ENCODE results near the gene NMUR1. TPM values are rescaled to one million over a fixed set of nuclear protein-coding genes. Genes with fewer than 3 reads are reported as not detected.

Gene NMUR1
- polyA plus RNA-seq, 1 donor = 0.37 TPM

DNA sequence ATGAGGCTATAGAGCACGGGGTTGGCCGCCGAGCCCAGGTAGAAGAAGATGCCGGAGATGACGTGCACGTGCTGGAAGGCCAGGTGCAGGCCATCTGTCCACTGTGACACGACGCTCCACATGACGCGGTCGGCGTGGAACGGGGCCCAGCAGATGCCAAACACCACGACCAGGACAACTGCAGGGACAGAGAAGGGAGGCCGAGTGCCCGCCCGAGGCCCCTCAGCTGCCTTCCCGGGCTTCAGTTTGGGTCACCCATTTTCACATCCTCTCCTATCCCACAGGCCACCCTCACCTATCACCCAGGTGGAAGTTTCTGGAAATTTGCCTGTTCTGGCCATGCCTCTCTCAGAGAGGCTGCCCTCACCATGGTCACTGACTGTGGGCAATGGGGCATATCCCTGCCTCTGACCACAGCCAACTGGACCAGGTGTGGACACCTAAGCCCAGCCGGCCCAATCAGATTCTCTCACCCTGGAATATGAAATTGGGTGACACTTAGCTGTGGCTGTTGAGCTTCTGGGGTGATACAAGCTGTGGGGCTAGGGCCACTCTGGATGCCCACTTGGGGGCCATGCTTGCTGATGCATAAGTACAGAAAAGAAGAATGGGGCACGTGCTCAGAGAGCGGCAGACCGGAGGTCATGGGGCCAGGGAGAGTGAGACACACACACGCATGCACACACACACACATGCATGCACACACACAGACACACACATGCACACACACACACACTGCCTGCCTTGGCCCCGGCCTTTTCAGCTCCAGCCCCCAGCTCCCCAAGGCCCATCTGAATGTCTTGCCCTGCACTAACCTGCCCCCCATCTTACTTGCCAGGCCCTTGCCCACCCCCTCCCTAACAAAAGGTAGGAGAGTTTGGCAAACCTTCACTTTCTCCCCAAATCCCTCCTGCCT, 4.7 kb downstream of the NMUR1 start:
- DNase-seq = no peak

DNA sequence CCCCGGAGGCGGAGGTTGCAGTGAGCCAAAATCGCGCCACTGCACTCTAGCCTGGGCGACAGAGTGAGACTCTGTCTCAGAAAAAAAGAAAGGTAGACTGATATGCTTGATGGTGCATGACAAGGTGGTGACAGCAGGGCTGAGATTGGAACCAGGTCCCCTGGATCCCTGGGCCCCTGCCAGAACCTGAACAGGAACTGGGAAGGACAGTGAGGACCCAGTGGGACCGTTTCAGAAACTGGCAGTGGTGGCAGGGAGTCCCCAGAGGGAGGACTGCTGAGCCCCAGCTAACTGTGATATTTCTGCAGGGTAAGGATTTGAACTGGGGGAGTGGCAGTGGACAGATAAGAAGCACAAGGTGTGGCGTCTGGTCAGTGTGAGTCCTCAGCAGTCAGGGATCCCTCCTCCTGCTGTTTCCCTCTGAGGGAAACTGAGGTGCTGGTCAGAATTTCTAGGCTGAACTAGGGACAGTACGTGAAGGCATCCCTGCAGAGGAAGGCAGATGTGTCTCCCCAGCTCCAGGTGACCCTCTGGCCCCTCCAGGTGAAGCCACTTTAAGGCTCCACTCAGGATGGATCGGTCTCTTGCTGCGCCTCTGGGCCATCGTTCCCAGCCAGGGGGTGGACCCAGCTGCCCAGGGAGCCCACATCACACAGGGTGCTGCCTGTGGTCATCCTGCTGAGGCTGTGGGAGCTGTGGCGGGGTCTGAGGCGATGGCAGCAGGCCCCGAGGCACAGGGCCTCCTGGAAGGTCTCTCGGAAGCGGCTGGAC, 5.6 kb downstream of the NMUR1 start:
- DNase-seq = no peak

DNA sequence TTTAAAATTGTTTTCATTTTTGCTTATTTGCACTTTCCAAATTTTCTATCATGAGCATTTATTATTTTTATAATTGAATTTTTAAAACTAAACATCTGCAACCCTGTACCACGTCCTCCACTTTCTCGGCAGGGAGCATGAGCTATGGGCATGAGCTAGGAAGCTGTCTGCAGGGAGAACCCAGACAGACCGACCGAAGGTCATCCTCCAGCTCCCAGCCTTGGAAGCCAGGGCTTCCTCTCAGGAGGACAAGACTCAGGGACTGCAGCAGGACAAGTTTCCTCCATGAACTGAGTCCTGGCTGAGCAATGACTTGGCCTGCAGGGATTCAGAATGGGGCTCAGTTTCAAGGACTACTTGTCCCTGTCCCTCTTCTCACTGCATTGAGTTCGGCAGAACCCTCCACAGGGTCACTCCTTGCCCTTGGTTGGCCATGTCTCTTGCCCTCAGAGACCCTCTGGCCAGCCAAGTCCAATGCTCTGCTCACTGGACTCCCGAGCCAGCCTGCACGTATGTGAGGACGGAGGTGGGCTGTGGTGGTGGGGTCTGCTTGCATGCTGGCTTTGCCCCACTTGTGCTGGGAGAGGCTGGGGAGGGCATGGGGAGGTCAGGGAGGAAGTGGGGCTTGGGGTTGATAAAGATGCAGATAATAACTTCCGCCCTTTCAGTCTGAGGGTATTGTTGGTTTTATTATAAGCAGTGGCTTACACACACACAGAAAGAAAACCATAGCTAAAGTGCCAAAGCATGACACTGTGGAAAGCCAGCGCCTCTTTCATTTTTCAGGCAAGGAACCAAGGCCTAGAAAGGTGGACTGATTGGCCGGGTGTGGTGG, 6.6 kb downstream of the NMUR1 start:
- no peak for DNase-seq

DNA sequence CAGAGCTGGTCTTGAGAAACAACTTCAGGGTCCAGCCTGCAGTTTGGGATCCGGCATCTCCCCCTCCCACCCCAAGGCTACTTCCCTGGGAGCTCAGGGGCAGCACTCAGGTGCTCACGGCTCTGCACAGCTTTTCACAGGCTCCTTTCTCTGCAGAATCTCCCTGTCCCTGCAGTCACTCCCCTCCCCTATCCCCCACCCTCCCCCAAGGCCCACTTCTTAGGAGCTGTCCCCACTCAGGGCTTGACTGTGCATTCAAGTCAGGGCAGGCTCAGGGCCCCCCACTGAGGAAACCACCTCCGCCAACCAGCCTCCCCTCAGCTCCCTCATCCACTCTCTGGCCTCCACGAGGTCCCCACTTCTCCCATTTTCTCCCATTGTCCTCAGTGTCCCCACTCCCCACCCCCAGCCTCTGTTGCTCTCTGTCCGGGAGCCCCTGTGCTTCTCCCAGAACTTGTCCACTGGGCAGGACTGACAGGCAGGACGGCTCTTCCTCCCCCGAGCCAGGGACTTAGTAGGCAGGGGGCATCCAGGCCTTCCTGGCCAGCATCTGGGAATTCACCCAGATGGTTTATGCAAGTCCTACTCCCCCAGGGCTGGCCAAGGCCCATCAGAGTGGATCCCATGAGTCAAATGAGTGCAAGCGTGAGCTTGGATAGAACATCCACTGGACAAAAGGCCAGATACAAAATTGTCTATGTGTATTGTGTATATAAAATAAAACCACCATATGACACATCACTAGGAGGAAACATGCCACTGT, 7.6 kb downstream of the NMUR1 start:
- no peak for DNase-seq

DNA sequence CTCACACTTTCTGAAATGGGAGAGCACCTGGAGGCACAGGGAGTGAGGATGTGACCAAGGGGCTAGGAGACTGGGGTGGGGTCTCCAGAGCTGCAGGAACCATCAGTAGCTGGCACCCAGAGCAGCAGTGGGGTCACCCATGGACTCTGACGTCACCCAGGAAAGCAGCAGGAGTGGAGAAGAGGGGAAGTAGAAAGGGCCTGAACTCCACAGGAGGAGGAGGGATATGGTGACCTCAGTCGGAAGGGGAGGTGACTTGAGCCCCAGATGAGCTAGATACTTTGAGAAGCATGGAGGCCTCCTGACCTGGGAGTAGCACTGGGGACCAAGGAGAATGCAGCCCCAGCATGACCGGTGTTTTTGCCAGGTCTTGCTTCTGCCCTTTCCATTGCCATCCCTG, 8.8 kb downstream of the NMUR1 start:
- no peak for DNase-seq

DNA sequence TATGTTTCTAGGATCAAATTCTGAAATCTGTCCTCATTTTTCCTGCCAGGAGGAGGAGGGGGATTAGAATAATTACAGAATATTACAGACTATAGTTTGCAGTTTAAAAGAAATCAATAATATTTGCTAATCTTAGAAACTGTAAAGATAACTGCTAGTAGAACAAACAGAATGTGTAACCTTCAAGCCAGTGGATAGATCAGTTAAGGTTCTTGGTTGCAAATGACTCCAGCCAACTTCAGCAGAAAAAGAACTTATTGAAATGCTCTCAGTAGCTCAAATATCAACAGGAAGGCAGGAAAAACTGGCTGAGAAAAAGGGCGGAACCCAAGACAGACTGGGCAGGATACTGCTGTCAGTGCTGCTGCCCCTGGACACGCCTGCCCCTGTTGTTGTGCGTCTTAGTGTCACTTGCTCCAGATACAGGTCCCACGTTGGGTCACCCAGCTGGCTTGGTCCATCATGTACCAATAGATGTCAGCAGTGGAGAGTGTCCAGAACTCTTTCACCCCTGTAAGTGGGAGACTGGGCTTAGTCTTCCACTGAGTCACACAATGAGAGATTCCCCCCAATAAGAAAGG, 10.2 kb downstream of the NMUR1 start:
- DNase-seq = no peak

DNA sequence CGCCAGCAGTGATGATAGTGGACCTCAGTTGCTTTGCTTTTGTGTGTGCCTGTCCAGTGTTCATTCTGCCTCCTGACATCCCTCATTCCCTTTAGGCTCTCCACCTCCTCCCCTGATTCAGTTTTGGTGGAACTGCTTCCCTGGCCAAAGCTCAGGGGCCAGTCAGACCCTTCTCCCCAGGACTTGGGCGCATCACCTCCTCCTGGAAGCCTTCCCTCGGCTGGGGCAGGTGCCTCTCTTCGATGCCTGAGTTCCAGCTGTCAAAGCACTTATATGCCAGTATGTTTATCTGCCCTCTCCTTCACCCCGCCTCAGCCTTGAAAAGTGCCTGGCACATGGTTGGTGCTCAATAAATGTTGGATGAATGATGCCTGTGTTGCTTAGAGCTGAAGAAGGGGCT, 11.5 kb downstream of the NMUR1 start:
- DNase-seq = no peak

DNA sequence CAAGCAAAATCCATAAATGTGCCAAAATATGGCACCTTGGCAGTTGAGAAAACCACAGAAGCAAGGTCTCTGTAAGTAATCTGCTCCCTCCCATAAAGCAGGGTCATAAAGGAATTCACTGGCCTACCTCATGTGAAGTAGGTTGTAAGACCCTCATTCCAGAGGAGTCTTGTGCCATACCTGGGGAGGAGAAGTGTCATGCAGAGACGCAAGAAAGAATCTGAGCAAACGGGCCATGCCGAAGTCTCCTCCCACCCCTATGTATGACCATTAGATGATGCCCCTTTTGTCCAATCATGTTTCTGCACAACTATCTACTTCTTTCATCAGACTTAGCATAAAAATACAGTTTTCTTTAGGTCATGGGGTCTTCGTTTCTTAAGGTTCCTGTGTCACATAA, 14.6 kb downstream of the NMUR1 start:
- no peak for DNase-seq

DNA sequence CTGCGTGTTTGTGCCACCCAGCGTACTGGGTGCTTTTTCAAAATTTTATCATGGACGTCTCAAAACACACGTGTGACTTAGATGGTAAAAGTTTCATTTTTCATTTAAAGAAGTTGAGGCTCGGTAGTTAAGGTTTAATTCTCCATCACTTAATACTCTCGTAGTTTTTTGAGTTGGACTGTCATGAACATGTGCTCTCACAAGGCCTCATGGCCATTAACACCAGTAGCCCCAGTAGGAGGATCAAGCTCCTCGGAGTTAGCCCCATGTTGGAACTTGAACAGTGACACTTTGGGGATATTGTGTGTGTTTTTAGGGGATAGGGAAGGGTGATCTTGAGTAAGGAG, 15.3 kb downstream of the NMUR1 start:
- no peak for DNase-seq

DNA sequence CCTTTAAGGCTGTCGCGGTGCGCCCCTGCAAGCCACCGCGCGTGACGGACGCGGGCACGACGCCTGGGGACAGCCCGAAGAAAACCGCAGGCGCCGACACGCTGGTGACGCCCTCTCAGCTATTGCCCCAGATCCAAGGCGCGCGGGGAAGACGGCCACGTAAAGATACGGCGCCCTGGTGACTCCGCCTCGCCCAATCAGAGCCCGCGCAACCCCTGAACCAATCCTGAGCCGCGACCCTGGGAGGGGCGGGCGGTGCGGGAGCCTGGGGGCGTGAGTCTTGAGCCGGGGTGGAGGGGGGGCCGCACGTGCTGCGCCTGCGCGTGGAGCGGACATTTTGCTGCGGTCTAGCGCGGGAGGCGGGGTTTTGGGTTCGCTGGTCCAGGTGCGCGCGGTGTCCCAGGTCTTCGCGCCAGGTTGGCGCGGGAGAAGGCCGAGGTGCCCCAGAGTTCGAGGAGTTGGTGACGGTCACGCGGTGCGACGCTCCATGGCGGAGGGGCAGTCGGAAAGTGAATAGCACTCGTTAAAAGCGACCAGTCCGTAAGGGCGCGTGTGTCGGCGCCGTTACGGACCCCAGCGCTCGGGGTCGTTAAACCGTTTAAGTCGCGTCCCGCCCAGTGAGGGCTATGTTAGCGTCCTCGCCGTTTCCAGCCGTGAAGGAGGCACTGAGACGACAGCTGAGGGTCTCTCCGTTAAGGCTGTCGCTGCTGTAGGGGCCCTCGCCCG, 15.9 kb downstream of the NMUR1 start:
- peak; percentile 99 for DNase-seq

DNA sequence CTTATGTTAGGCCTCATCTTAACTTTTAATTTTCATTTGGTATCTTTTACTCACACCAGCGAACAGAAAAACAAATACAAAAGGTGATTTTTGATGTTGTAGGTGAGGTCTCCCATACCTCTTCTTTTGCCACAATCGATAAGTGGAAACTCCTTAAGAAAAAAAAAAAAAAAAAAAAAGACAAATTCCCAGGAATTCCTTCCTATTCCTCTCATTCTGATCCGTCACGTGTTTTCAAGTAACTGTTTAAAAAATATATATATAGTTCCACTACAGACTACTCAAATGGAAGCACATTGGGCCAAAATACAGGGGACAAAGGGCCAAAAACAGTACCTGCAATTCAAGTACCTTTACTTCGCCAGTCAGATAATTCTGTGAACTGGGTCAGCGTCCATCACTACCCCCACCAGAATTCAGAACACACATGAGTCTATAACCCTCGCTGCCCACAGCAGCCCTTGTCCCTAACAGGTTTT, 16.5 kb downstream of the NMUR1 start:
- DNase-seq = no peak

DNA sequence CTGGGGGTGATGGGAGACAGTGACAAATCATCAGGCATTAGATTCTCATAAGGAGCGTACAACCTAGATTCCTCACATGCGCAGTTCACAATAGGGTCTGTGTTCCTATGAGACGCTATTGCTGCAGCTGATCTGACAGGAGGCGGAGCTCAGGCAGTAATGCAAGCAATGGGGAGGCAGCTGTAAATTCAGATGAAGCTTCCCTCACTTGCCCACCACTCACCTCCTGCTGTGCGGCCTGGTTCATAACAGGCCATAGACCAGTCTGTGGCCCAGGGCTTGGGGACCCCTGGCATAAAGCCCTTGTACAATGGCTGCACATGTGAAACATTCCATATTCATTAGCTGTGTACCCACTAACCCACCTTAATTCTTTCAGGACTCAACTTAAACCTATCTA, 18.0 kb downstream of the NMUR1 start:
- DNase-seq = no peak

DNA sequence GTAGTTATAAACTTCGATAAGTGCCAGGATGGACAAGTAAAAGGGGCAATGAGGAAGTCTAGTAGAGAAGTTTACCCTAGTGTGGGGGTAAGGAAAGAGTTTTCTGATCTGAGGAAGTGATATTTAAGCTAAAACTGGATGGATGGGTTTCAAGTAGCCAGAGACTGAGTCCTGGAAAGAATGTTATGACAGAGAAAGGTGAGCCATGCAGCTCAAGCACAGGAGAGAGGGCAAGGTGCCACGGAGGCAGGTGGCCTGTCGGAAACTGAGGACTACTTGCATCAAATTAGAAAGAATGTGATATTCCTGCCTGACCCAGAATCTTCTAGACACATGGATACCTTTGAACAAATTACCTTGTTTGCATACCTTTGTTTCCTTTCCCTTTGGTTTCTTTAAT, 26.5 kb downstream of the NMUR1 start:
- DNase-seq = no peak

DNA sequence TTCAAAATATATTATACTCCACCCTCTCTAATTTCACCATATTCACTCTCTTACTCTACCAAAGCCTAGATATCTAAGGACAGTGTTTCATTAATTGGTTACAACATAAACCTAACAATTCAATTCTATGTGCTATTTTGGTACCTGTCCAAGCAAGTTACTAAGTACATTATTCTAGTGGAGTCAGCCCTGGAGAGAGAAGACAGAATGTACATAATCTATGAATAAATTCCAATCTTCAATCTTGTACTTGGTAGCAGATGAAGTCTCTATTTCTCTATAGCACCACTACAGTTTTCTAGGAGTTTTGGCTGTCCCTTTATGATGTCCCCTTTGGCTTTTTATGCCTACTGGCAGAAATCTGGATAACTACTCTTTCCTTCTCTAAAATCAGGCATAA, 27.6 kb downstream of the NMUR1 start:
- DNase-seq = no peak

DNA sequence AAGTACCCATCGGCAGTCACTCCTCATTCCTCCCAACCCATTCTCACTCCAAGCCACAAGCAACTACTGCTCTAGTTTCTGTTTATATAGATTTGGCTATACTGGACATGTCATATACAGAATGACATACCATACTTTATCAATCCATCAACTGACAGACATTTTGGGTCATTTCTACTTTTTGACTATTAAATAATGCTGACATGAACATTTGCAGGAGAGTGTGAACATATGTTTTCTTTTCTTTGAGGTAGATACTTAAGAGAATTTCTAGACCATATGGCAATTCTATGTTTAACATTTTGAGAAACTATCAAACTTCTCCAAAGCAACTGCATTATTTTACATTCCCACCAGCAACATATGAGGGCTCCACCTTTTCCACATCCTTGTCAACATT, 32.6 kb downstream of the NMUR1 start:
- no peak for DNase-seq

DNA sequence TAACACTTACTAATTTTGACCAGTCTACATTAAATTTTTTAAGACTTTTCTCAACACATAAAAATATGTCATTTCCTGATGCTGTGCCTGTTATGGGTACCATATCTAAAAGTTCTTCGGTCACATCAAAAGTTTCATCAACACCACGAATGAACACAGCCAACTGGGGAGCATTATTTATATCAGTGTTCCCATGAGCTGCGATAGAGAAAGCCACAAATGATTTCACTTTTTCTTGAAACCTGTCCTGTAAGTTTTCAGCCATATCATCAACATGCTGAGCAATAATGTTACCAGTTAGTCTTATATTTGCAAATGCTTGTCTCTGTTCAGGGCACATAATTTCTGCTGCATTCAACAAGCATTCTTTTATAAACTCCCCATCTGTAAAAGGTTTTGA, 35.6 kb downstream of the NMUR1 start:
- no peak for DNase-seq

DNA sequence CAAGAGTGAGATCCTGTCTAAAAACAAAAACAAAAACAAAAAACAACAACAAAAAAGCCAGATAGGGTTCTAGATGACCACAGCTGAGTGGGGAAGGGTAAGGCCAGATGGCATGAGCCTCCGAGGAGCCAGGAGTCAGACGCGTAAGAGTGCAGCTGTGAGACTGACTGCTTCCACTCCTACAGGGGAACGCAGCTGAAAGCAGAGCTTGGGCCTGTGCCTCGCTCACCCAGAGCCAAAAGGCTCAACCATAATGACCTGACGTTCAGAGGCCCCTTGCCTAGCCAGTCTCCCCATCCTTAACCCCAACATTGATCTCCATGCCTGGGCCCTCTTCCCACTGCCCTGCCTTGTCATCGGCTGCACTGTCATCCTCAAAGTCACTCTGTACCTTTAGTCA, 39.4 kb downstream of the NMUR1 start:
- no peak for DNase-seq

DNA sequence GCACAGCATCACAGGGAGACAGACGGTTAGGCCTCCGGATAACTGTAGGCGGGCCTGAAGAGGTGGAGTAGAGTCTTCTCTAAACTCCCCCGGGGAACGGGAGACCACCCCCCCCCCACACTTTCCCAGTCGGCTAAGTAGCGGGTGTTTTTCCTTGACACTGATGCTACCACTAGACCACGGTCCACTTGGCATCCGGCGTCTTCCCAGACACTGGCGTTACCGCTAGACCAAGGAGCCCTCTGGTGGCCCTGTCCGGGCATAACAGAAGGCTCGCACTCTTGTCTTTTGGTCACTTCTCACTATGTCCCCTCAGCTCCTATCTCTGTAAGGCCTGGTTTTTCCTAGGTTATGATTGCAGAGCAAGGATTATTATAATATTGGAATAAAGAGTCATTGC, 40.3 kb downstream of the NMUR1 start:
- no peak for DNase-seq

DNA sequence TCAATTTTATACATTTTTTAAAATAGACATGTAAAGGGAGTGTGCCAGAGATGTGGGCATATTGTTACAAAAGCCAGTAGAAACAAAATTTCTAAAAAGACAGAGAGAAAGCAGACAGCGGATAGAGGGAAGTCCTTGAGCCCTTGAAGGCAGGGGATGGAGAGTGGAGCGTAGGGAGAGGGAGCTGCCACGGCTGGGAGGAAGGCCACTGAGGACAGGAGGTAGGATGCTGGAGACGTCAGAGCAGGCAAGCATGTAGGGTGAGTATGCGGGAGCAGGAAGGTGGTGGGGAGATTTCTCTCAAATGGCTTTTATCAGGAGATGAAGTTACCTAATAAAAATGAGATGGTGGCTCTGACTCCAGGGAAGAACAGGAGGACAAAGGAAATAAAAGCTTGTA, 41.9 kb downstream of the NMUR1 start:
- DNase-seq = no peak

DNA sequence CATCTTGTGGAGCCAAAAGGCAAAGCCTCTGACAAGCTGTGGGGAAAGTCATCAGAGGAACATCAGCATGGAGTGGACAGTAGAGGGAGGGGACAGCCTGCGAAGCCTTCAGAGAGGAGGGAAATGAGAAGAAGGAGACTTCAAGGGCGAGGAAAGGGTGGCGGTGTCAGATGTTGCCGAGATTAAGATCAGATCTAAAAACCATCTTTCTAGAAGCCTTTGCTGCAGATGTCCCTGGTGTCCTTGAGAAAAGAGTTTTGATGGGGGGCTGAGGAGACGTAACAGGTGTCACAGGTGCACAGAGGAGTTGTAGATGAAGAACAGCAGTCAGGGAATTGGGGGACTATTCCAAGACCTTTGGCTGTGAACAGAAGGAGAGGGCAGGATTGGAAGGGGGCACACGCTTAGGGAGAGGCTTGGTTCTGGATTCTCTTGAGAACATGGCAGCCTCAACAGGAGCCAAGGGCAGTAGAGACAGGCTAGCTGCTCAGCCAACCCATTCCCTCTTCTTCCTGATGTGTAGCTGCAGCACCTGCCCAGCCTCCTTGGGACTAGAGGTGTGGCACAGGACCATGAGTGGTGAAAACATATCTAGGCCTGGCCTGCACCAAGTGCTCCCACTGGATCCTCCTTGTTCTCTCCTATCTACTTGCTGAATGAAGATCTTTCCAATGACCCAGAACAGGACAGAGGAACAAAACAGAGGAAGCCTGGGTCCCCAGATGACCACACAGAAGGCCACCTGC, 43.2 kb downstream of the NMUR1 start:
- no peak for DNase-seq

Data from hindlimb muscle (tissue), 1 donor.